Measurements from ENCODE around the gene LHX6. TPM values are rescaled to one million over a fixed set of nuclear protein-coding genes. Genes with fewer than 3 reads are reported as not detected.

LHX6 gene
- total and polyA plus RNA-seq, 10 donors = 0.04 to 1.3 (median 0.40) TPM; not detected in 3

DNA sequence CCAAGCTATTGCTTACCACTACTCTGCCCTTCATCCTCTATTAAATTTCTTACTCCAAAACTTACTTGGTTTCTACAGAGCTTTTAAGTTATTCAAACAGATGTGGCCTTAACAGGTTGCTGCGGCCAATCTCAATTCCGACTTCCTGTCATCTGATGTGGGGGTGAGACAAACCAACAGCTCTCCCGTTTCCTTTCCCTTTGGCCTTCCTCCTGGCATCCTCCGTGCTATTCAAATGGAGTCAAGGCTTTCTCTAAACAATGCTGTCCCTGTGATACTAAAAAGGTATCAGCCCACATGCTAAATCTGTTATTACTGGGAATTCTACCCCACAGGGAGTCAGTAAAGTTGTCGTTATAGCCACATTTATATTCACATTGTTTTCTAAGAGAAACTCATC is 24.0 kb upstream of the LHX6 start:
- no peak overlapping the region for H3K4me3 ChIP-seq
- DNase-seq = no peak
- peak in 1 of 3 donors; percentile 69 for TF ChIP-seq POLR2AphosphoS5 (IDR thresholded peaks at IDR 0.05)
- TF ChIP-seq POLR2A (IDR thresholded peaks at IDR 0.05) = no peak
- H3K4me1 ChIP-seq = peaks cover 0 to 35% (median 5%) of the 10 kb centered on the region in 6 donors
- peak overlapping the region; percentile 50 to 82 (median 70) for H3K27ac ChIP-seq
- WGBS, 5 donors = 68 to 81% (median 73%) methylated on average over 5 of the region's 5 CpGs
- intact Hi-C loops (cut with DNase I; ENCODE audit: low total_unique reads) = no loop called here
- H3K9me3 ChIP-seq = no peaks in the 10 kb centered on the region
- H3K36me3 ChIP-seq = peaks cover 3 to 100% (median 56%) of the 10 kb centered on the region in 6 donors
- H3K27me3 ChIP-seq (replicated peaks in 1 of 7) = no peaks in the 10 kb centered on the region

DNA sequence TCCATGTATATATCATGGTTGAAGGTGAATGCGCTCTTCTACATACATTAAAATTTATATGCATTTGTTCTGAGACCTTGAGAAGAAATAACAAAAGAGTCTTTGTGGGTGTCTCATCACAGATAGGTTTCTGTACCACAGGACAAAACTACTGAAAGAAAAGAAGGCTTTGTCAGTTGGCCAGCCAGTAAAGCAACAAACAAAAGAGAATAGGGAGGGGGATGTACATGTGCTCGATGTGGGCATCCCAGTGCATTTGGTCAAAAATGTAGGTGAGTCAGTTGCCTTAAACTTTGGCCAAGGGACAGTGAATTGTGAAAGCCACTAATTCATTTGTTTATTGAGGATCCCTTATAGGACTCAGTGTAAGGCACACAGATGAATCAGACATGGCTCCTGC is 22.6 kb upstream of the LHX6 start:
- no peak for DNase-seq
- no peaks in the 10 kb centered on the region for H3K27me3 ChIP-seq (replicated peaks in 1 of 7)
- TF ChIP-seq CTCF (IDR thresholded peaks at IDR 0.05 in 8 of 11, conservative IDR thresholded peaks at IDR 0.05 in 3 of 11) (no peak), POLR2AphosphoS5 (IDR thresholded peaks at IDR 0.05) (no peak)
- intact Hi-C loops (cut with DNase I; ENCODE audit: low total_unique reads) = no loop called here
- H3K9me3 ChIP-seq = no peaks in the 10 kb centered on the region
- H3K4me1 ChIP-seq = peaks cover 0 to 35% (median 5%) of the 10 kb centered on the region in 6 donors
- WGBS, 5 donors = 93 to 99% (median 97%) methylated on average over 2 of the region's 2 CpGs
- H3K36me3 ChIP-seq = peaks cover 6 to 100% (median 63%) of the 10 kb centered on the region in 6 donors
- peak overlapping the region in 3 of 8 donors; percentile 15 to 82 (median 78) for H3K27ac ChIP-seq
- H3K4me3 ChIP-seq = no peak overlapping the region

- Histone ChIP-seq H3K4me1 (peaks cover 0 to 17% (median 1%) of the 10 kb centered on the region in 6 donors), H3K4me3 (no peak overlapping the region), H3K27ac (no peak overlapping the region), H3K27me3 (replicated peaks in 1 of 7) (no peaks in the 10 kb centered on the region), H3K9me3 (no peaks in the 10 kb centered on the region), H3K36me3 (peaks cover 7 to 100% (median 81%) of the 10 kb centered on the region in 6 donors)
- intact Hi-C loops (cut with DNase I; ENCODE audit: low total_unique reads) = no loop called here
- TF ChIP-seq CTCF (IDR thresholded peaks at IDR 0.05 in 8 of 11, conservative IDR thresholded peaks at IDR 0.05 in 3 of 11) (no peak), POLR2AphosphoS5 (IDR thresholded peaks at IDR 0.05) (no peak), POLR2A (IDR thresholded peaks at IDR 0.05) (no peak)
- DNase-seq = no peak
- 77 to 96% (median 82%) methylated on average over 5 of the region's 5 CpGs for WGBS, 5 donors
Measured at GRCh38 chr9:122248448-122248865, 19.7 kb upstream of the LHX6 start.

- H3K4me3 ChIP-seq = no peak overlapping the region
- no peaks in the 10 kb centered on the region for H3K27me3 ChIP-seq (replicated peaks in 1 of 7)
- no peak for DNase-seq
- H3K36me3 ChIP-seq = peaks cover 10 to 100% (median 92%) of the 10 kb centered on the region in 6 donors
- intact Hi-C loops (cut with DNase I; ENCODE audit: low total_unique reads) = no loop called here
- H3K27ac ChIP-seq = no peak overlapping the region
- TF ChIP-seq POLR2AphosphoS5 (IDR thresholded peaks at IDR 0.05) (no peak), CTCF (IDR thresholded peaks at IDR 0.05 in 8 of 11, conservative IDR thresholded peaks at IDR 0.05 in 3 of 11) (no peak), POLR2A (IDR thresholded peaks at IDR 0.05) (no peak)
- peaks cover 0 to 6% (median 0%) of the 10 kb centered on the region in 6 donors for H3K4me1 ChIP-seq
- H3K9me3 ChIP-seq = no peaks in the 10 kb centered on the region
- WGBS, 5 donors = 96 to 99% (median 98%) methylated on average over 3 of the region's 3 CpGs
Measured at GRCh38 chr9:122246666-122247065, 17.9 kb upstream of the LHX6 start.
